HL-60 (cell line): ENCODE results near the gene PASD1.

Experiments
- DNase-seq, 2 experiments: peaks; one replicate each; pipeline ENCODE4 v3.0.0-alpha.2; 2010 to 2020; ENCODE audit warnings: low read depth in 1 of 2, low spot score in 1 of 2
- H3K27ac ChIP-seq: fragments of 250-450 bp; sonication (Bioruptor Pico); replicated peaks from 2 replicates; pipeline ENCODE4 v1.5.1; 2020; ENCODE audit warnings: mild to moderate bottlenecking, moderate library complexity
- H3K27me3 ChIP-seq: fragments of 250-450 bp; sonication (Bioruptor Pico); 2 replicates; pipeline ENCODE4 v1.5.1; 2021; ENCODE audit warnings: mild to moderate bottlenecking, moderate library complexity; ENCODE audit not compliant: insufficient read depth, poor library complexity, severe bottlenecking
- H3K4me3 ChIP-seq: replicated peaks from 2 replicates; pipeline ENCODE4 v1.5.1; 2011; ENCODE audit warnings: mild to moderate bottlenecking, control low read depth, low read length; ENCODE audit not compliant: insufficient read depth
- CTCF ChIP-seq: IDR thresholded peaks from one replicate; pipeline ENCODE4 v1.5.1; 2011; ENCODE audit warnings: low read length, control low read depth, inconsistent platforms; ENCODE audit not compliant: insufficient read depth
- GABPA ChIP-seq: IDR thresholded peaks from 2 replicates; pipeline ENCODE4 v1.6.1; 2012; ENCODE audit warnings: low read depth
- POLR2AphosphoS5 ChIP-seq: IDR thresholded peaks from 2 replicates; pipeline ENCODE4 v1.6.1; 2012; ENCODE audit warnings: low read depth
- REST ChIP-seq: IDR thresholded peaks from 2 replicates; pipeline ENCODE4 v1.6.1; 2012; ENCODE audit warnings: low read depth; ENCODE audit not compliant: insufficient replicate concordance
- SPI1 ChIP-seq: IDR thresholded peaks from 2 replicates; pipeline ENCODE4 v1.6.1; 2012; ENCODE audit warnings: low read depth, mild to moderate bottlenecking, borderline replicate concordance

Gene PASD1

GRCh38 chrX:151523351-151523750, 40.1 kb upstream of the PASD1 start:
- Histone ChIP-seq H3K27ac (no peak overlapping the region), H3K4me3 (no peak overlapping the region), H3K27me3 (peaks cover 4% of the 10 kb centered on the region)
- TF ChIP-seq SPI1 (no peak), POLR2AphosphoS5 (no peak), GABPA (no peak), CTCF (no peak), REST (no peak)
- DNase-seq: no peak

- no peaks in the 10 kb centered on the region for H3K27me3 ChIP-seq
- DNase-seq: no peak
- no peak overlapping the region for H3K27ac ChIP-seq
- TF ChIP-seq REST (no peak), CTCF (no peak), SPI1 (no peak), POLR2AphosphoS5 (no peak), GABPA (no peak)
- no peak overlapping the region for H3K4me3 ChIP-seq
These were observed 26.9 kb upstream of the PASD1 start for GRCh38 chrX:151536571-151536970.

- no peak for TF ChIP-seq CTCF
- TF ChIP-seq REST: no peak
- TF ChIP-seq POLR2AphosphoS5: no peak
- no peak for TF ChIP-seq GABPA
- no peak for TF ChIP-seq SPI1
- Histone ChIP-seq H3K4me3 (no peak overlapping the region), H3K27me3 (no peaks in the 10 kb centered on the region), H3K27ac (no peak overlapping the region)
- DNase-seq: no peak
These were observed 25.9 kb upstream of the PASD1 start for GRCh38 chrX:151537572-151537971.
